Right lobe of liver (tissue), 4 donors: ENCODE measurements around the gene PARVB.

Source experiments
- CTCF ChIP-seq, 4 donors: fragments of 200-600 bp in 3 of 4; fragments of 450-650 bp in 1 of 4; IDR thresholded peaks; one replicate each; pipeline versions ENCODE4 v1.5.1 to v1.8.0; 2016 to 2022; ENCODE audit warnings: antibody characterized with exemption in 4 of 4, mild to moderate bottlenecking in 2 of 4
- POLR2A ChIP-seq: fragments of 450-650 bp; IDR thresholded peaks from one replicate; pipeline ENCODE4 v1.6.1; 2017; ENCODE audit warnings: antibody characterized with exemption, mild to moderate bottlenecking
- donor health status: DM: no; HTN: no; CAD: no.
- donor health status: DM: no; HTN: no; CAD: no.
- donor health status: DM: no; HTN: yes; CAD: no.

GRCh38 chr22:44028091-44028490, 4.0 kb downstream of the PARVB start:
- TF ChIP-seq POLR2A (no peak), CTCF (IDR thresholded peaks at IDR 0.05) (no peak)
